B cell (primary cell): Measurements from ENCODE around the gene DCTN4. TPM values are rescaled to one million over a fixed set of nuclear protein-coding genes. Genes with fewer than 3 reads are reported as not detected.
A peak's percentile ranks its signal among the peaks of the same experiment; 100 is the strongest.

Experiments used
- ATAC-seq: fragments of 200-7000 bp; cut with Tn5 transposase; one replicate; pipeline ENCODE4 v1.10.0; 2021; ENCODE audit warnings: low read depth, mild to moderate bottlenecking, moderate number of reproducible peaks, moderate library complexity
- CTCF ChIA-PET: fragments of 350-600 bp; sonication (Branson Sonifier 250); formaldehyde crosslinking; loops from one replicate; lab custom pipeline; 2021; ENCODE audit warnings: antibody characterized with exemption, inconsistent platforms; lab: Charles Lee
- POLR2A ChIA-PET: fragments of 350-600 bp; sonication (Branson Sonifier 250); formaldehyde crosslinking; loops from one replicate; lab custom pipeline; 2021; ENCODE audit warnings: antibody characterized with exemption; lab: Charles Lee
- DNase-seq: peaks from one replicate; pipeline ENCODE4 v3.0.0; 2013
- H2AFZ ChIP-seq: 2 replicates; pipeline ENCODE4 v1.6.1; 2012; ENCODE audit warnings: mild to moderate bottlenecking, low read depth, low read length; ENCODE audit not compliant: insufficient read depth, poor library complexity, severe bottlenecking
- H3K27ac ChIP-seq, 2 donors: 1 replicate in 1 of 2; 2 replicates in 1 of 2; pipeline ENCODE4 v1.5.1; 2012 to 2013; ENCODE audit warnings: low read length in 2 of 2, mild to moderate bottlenecking in 2 of 2, moderate library complexity in 1 of 2
- H3K27me3 ChIP-seq, 4 experiments: fragments of 200-600 bp in 1 of 4; sonication (generic) in 1 of 4; replicated peaks in 1 of 4; 1 replicate in 2 of 4; 2 replicates in 2 of 4; pipeline versions ENCODE4 v1.6.1 to v1.7.0; 2013 to 2016; ENCODE audit warnings: low read length in 3 of 4, mild to moderate bottlenecking in 2 of 4, mixed read lengths in 1 of 4, moderate library complexity in 1 of 4; ENCODE audit not compliant: insufficient read depth in 4 of 4, control insufficient read depth in 3 of 4; ENCODE audit errors: control extremely low read depth in 1 of 4
- H3K36me3 ChIP-seq, 2 experiments: replicated peaks in 1 of 2; 1 replicate in 1 of 2; 2 replicates in 1 of 2; pipeline versions ENCODE4 v1.6.1 to v1.7.1; 2013; ENCODE audit warnings: low read length in 1 of 2; ENCODE audit not compliant: insufficient read depth in 2 of 2, control insufficient read depth in 1 of 2; ENCODE audit errors: control extremely low read depth in 1 of 2, extremely low read depth in 1 of 2
- H3K4me1 ChIP-seq, 2 donors: fragments of 200-600 bp in 1 of 2; sonication (generic) in 1 of 2; 1 replicate in 1 of 2; 2 replicates in 1 of 2; pipeline versions ENCODE4 v1.5.1 to v1.6.1; 2013 to 2017; ENCODE audit warnings: low read length in 2 of 2; ENCODE audit not compliant: control insufficient read depth in 2 of 2, insufficient read depth in 2 of 2
- H3K4me2 ChIP-seq: replicated peaks from 2 replicates; pipeline ENCODE3; 2012; ENCODE audit warnings: mild to moderate bottlenecking, low read depth, low read length; ENCODE audit not compliant: poor library complexity, severe bottlenecking
- H3K4me3 ChIP-seq, 5 experiments: fragments of 200-600 bp in 1 of 5; sonication (generic) in 1 of 5; 1 replicate in 3 of 5; 2 replicates in 2 of 5; pipeline versions ENCODE4 v1.5.1 to v1.7.0; 2011 to 2016; ENCODE audit warnings: low read length in 4 of 5, mild to moderate bottlenecking in 4 of 5, low read depth in 2 of 5, control low read depth in 1 of 5, moderate library complexity in 1 of 5; ENCODE audit not compliant: insufficient read depth in 1 of 5; ENCODE audit errors: control extremely low read depth in 1 of 5, extremely low read depth in 1 of 5
- H3K79me2 ChIP-seq: fragments of 200-600 bp; sonication (generic); one replicate; pipeline ENCODE4 v1.6.0; 2016; ENCODE audit warnings: low read length; ENCODE audit not compliant: control insufficient read depth, insufficient read depth
- H3K9ac ChIP-seq: fragments of 200-600 bp; sonication (generic); 2 replicates; pipeline ENCODE4 v1.6.1; 2017; ENCODE audit warnings: mild to moderate bottlenecking, low read length, moderate library complexity
- H3K9me3 ChIP-seq, 3 donors: one replicate each; pipeline versions ENCODE4 v1.6.1 to v1.7.1; 2013; ENCODE audit warnings: low read length in 2 of 3; ENCODE audit not compliant: control insufficient read depth in 2 of 3, insufficient read depth in 1 of 3; ENCODE audit errors: control extremely low read depth in 1 of 3
- H4K20me1 ChIP-seq: 2 replicates; pipeline ENCODE4 v1.6.0; 2012; ENCODE audit warnings: mild to moderate bottlenecking, low read length; ENCODE audit not compliant: insufficient read depth, control insufficient read depth, poor library complexity, severe bottlenecking
- H3K27ac Mint-ChIP-seq: one replicate; pipeline ENCODE4 v1.8.0; 2021; ENCODE audit warnings: mixed read lengths
- H3K27me3 Mint-ChIP-seq: one replicate; pipeline ENCODE4 v1.8.0; 2021; ENCODE audit warnings: mixed read lengths
- H3K4me1 Mint-ChIP-seq: one replicate; pipeline ENCODE4 v1.8.0; 2021; ENCODE audit warnings: mixed read lengths
- H3K4me3 Mint-ChIP-seq: one replicate; pipeline ENCODE4 v1.8.0; 2021; ENCODE audit warnings: mixed read lengths
- H3K9me3 Mint-ChIP-seq: one replicate; pipeline ENCODE4 v1.8.0; 2022; ENCODE audit warnings: mixed read lengths; ENCODE audit not compliant: insufficient read depth
- EZH2 ChIP-seq: IDR thresholded peaks from 2 replicates; pipeline ENCODE4 v1.6.1; 2012; ENCODE audit warnings: borderline replicate concordance, low read depth, mild to moderate bottlenecking, moderate library complexity, low read length; ENCODE audit not compliant: insufficient read depth, poor library complexity, severe bottlenecking
- WGBS: methylation state at CpG from one replicate; pipeline ENCODE4 v1.1.5; 2013; ENCODE audit warnings: missing lambda C conversion rate; ENCODE audit not compliant: insufficient coverage; 5-methylcytosine and 5-hydroxymethylcytosine counted together
- intact Hi-C: fragments of 100-400 bp; cut with micrococcal nuclease; formaldehyde crosslinking; loops from one replicate; pipeline ENCODE4 v1.10.0; 2022
- polyA plus RNA-seq: library from polyadenylated mRNA; depleted of rRNA; stranded (reverse); fragments of >200 nt; gene quantifications from 2 replicates; pipeline ENCODE4 v1.2.3, GENCODE V29; 2012
- total RNA-seq, 2 donors: library from RNA; stranded (reverse); fragments of 120-200 nt in 1 of 2; gene quantifications; 1 replicate in 1 of 2; 2 replicates in 1 of 2; pipeline versions ENCODE4 v1.2.3 to v1.2.4, GENCODE V29; 2013 to 2022
- TF ChIP-seq, protein P1 (sequence below): fragments of 200-600 bp; IDR thresholded peaks from one replicate; pipeline ENCODE4 v1.8.0; 2022; ENCODE audit warnings: antibody characterized with exemption, mild to moderate bottlenecking

Gene DCTN4
- total and polyA plus RNA-seq, 2 donors (not counting 1 experiment from before 2014, with no cell fraction given), result 11.2 to 54.4 TPM

DNA sequence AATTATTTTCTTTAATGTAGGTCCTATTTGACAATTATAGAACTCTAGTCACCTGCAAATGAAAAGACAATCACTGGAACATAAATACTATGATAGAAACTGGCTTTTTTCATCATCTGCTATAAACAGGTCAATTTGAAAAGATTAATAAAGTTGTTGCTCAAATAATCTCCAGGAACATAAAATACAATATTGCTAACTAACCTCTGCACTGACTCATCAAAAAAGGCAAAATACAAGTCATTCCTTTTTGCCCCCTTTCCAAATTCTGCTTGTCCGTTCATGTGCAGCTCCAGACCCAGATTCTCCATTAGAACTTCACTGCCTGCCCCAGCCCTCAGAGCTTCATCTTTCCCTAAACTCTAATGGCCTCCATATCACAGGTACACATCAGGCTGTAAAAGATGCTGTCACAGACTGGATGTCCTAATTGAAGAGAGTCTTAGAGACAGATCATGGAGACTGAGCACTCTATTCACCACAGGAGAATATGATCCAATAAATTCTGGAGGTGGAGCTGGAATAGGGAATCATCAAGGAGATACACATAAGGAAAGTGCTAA lies 1.6 kb downstream of the DCTN4 start:
- peaks cover 28% of the 10 kb centered on the region for H3K4me1 Mint-ChIP-seq
- POLR2A ChIA-PET, result interaction anchor here (0.6 kb wide), 1 partner anchor 307 kb away, joined by 3 read pairs; no protein-coding TSS in a partner anchor
- no peak overlapping the region for H3K27ac Mint-ChIP-seq
- Histone ChIP-seq H3K9ac (no peak overlapping the region), H4K20me1 (peaks cover 7% of the 10 kb centered on the region), H3K27me3 (no peaks in the 10 kb centered on the region), H3K4me1 (peaks cover 15 to 20% of the 10 kb centered on the region in 2 donors), H2AFZ (no peak overlapping the region), H3K9me3 (no peaks in the 10 kb centered on the region), H3K4me2 (peak overlapping the region; percentile 10), H3K36me3 (peaks cover 17 to 42% of the 10 kb centered on the region in 2 experiments), H3K27ac (peak overlapping the region in 1 of 2 donors; percentile 93), H3K4me3 (no peak overlapping the region), H3K79me2 (peaks cover 53% of the 10 kb centered on the region)
- no peak for TF ChIP-seq EZH2
- TF ChIP-seq, protein P1, sequence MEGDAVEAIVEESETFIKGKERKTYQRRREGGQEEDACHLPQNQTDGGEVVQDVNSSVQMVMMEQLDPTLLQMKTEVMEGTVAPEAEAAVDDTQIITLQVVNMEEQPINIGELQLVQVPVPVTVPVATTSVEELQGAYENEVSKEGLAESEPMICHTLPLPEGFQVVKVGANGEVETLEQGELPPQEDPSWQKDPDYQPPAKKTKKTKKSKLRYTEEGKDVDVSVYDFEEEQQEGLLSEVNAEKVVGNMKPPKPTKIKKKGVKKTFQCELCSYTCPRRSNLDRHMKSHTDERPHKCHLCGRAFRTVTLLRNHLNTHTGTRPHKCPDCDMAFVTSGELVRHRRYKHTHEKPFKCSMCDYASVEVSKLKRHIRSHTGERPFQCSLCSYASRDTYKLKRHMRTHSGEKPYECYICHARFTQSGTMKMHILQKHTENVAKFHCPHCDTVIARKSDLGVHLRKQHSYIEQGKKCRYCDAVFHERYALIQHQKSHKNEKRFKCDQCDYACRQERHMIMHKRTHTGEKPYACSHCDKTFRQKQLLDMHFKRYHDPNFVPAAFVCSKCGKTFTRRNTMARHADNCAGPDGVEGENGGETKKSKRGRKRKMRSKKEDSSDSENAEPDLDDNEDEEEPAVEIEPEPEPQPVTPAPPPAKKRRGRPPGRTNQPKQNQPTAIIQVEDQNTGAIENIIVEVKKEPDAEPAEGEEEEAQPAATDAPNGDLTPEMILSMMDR, result no peak
- 88% methylated on average over 1 of the region's 1 CpG for WGBS
- intact Hi-C loops, result loop anchor here (5.0 kb wide), 1 partner anchor 1205 kb away; the partner anchor contains the start of gene CSNK1A1
- CTCF ChIA-PET, result interaction anchor here (3.4 kb wide), 1 partner anchor 57 kb away, joined by 15 read pairs; the partner anchor contains the start of gene RBM22
- ATAC-seq (no peak), DNase-seq (no peak)
- no peaks in the 10 kb centered on the region for H3K27me3 Mint-ChIP-seq
- peak overlapping the region; percentile 40 for H3K4me3 Mint-ChIP-seq
- H3K9me3 Mint-ChIP-seq, result no peaks in the 10 kb centered on the region

DNA sequence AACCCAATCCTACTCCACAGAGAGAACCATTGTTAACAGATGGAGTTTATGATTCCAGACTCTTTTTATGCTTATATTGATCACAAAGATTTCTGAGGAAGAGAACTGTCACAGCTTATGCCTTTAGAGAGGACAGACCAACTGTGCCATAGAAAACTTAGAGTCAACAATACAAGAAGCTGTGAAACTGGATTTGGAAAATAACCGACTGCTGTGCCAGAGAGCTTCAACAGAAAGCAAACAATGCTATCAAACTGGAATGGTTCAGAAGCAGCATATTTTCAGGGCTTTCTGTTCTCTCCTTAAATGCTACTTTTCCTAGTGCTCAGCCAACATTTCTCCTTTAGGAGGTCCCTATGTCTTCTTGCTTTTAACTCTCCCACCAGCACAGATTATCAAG lies 5.0 kb downstream of the DCTN4 start:
- Histone ChIP-seq H3K36me3 (peaks cover 24 to 58% of the 10 kb centered on the region in 2 experiments), H3K9me3 (no peaks in the 10 kb centered on the region), H2AFZ (no peak overlapping the region), H3K79me2 (peaks cover 79% of the 10 kb centered on the region), H3K27ac (no peak overlapping the region), H3K9ac (no peak overlapping the region), H3K4me2 (no peak overlapping the region), H3K4me1 (peaks cover 13 to 20% of the 10 kb centered on the region in 2 donors), H3K27me3 (no peaks in the 10 kb centered on the region), H4K20me1 (peaks cover 17% of the 10 kb centered on the region), H3K4me3 (no peak overlapping the region)
- intact Hi-C loops, result no loop called here
- no peak for TF ChIP-seq EZH2
- TF ChIP-seq, protein P1, result no peak
- CTCF ChIA-PET, result interaction anchor here (1.4 kb wide), 1 partner anchor 45 kb away, joined by 4 read pairs; no protein-coding TSS in a partner anchor
- DNase-seq (no peak), ATAC-seq (no peak)
- Mint-ChIP-seq H3K27ac (no peak overlapping the region), H3K4me3 (no peak overlapping the region), H3K4me1 (peaks cover 41% of the 10 kb centered on the region), H3K9me3 (no peaks in the 10 kb centered on the region), H3K27me3 (no peaks in the 10 kb centered on the region)
- WGBS, result 100% methylated on average over 1 of the region's 1 CpG
- POLR2A ChIA-PET, result no interaction called here
